Measurements from ENCODE around the gene WDR86.

Gene WDR86

DNA sequence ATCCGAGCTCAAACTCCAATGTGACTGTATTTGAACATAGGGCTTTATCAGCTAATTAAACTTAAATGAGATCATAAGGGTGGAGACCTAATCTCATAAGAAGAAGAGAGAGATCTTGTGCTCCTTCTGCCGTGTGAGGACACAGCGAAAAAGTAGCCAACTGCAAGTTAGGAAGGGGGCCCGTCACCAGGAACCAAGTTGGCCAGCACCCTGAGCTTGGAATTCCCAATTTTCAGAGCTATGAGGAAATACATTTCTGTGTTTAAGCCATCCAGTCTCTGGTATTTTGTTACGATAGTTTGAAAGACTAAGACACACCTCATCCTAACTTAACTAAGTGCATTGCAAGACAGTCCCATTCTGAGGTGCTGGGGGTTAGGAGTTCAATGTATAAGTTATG lies 14.1 kb upstream of the WDR86 start:
- DNase-seq (ENCODE audit: insufficient read length, low spot score) = no peak
- FAIRE-seq = no peak
- TF ChIP-seq PAX5 (IDR thresholded peaks at IDR 0.05; ENCODE audit: insufficient read depth, low read length, severe bottlenecking) (no peak), POLR2A (IDR thresholded peaks at IDR 0.05; ENCODE audit: low read depth, low read length) (no peak), TAF1 (IDR thresholded peaks at IDR 0.05; ENCODE audit: low read depth, low read length) (no peak), POU2F2 (IDR thresholded peaks at IDR 0.05; ENCODE audit: low read depth, low read length) (no peak), POLR2AphosphoS5 (IDR thresholded peaks at IDR 0.05; ENCODE audit: low read depth, low read length) (no peak), SPI1 (IDR thresholded peaks at IDR 0.05; ENCODE audit: low read depth, low read length) (no peak)

DNA sequence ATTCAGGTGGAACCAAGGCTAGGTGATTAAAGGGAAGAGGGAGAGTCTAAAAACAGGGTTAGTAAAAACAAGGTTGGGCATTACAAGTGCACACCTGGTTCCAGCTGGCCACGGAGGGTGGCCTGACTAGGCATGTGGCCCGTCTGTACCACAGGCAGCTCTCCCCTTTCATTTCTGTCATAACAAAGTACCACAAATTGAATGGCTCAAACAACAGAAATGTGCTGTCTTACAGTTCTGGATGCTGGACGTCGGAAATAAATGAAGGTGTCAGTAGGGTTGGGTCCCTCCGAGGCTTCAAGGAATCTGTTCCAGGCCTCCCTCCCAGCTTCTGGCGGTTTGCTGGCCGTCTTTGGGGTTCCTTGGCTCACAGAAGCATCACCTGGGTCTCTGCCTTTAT lies 13.4 kb upstream of the WDR86 start:
- DNase-seq (ENCODE audit: insufficient read length, low spot score) (no peak), FAIRE-seq (no peak)
- TF ChIP-seq POLR2AphosphoS5 (IDR thresholded peaks at IDR 0.05; ENCODE audit: low read depth, low read length) (no peak), POU2F2 (IDR thresholded peaks at IDR 0.05; ENCODE audit: low read depth, low read length) (no peak), SPI1 (IDR thresholded peaks at IDR 0.05; ENCODE audit: low read depth, low read length) (no peak), POLR2A (IDR thresholded peaks at IDR 0.05; ENCODE audit: low read depth, low read length) (no peak), PAX5 (IDR thresholded peaks at IDR 0.05; ENCODE audit: insufficient read depth, low read length, severe bottlenecking) (no peak), TAF1 (IDR thresholded peaks at IDR 0.05; ENCODE audit: low read depth, low read length) (no peak)

DNA sequence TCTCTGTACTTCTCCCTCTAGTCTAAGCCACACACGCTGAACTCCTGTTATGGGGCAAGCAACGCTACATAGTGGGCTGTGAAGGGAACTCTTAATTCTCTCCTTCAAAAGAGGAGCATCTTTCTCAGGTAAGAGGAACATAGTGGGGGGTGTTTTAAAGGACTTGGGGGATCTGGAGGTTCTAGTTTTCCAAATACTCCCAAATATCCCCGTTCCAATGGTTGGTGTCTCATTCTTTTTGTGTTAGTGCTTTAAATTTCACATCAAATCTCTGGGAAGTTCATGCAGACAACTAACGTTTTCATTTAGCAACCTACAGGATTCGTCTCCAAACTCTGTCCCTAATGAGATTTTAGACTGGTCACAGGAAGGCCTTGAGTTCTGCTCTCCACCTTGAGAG lies 12.4 kb upstream of the WDR86 start:
- DNase-seq (ENCODE audit: insufficient read length, low spot score) (no peak), FAIRE-seq (no peak)
- no peak for TF ChIP-seq POU2F2 (IDR thresholded peaks at IDR 0.05; ENCODE audit: low read depth, low read length)

- DNase-seq (ENCODE audit: insufficient read length, low spot score) (no peak), FAIRE-seq (no peak)
- TF ChIP-seq SPI1 (IDR thresholded peaks at IDR 0.05; ENCODE audit: low read depth, low read length) (no peak), POU2F2 (IDR thresholded peaks at IDR 0.05; ENCODE audit: low read depth, low read length) (no peak)
Observed at GRCh38 chr7:151420144-151420543, 10.3 kb upstream of the WDR86 start.

- DNase-seq (ENCODE audit: insufficient read length, low spot score) = no peak
- TF ChIP-seq POLR2A (IDR thresholded peaks at IDR 0.05; ENCODE audit: low read depth, low read length) = no peak
- no peak for TF ChIP-seq PAX5 (IDR thresholded peaks at IDR 0.05; ENCODE audit: insufficient read depth, low read length, severe bottlenecking)
- no peak for TF ChIP-seq SPI1 (IDR thresholded peaks at IDR 0.05; ENCODE audit: low read depth, low read length)
- TF ChIP-seq POLR2AphosphoS5 (IDR thresholded peaks at IDR 0.05; ENCODE audit: low read depth, low read length) = no peak
- no peak for TF ChIP-seq POU2F2 (IDR thresholded peaks at IDR 0.05; ENCODE audit: low read depth, low read length)
- no peak for TF ChIP-seq TAF1 (IDR thresholded peaks at IDR 0.05; ENCODE audit: low read depth, low read length)
- FAIRE-seq = no peak
Observed at GRCh38 chr7:151416941-151417315, 7.1 kb upstream of the WDR86 start.

- DNase-seq (ENCODE audit: insufficient read length, low spot score) (no peak), FAIRE-seq (no peak)
- no peak for TF ChIP-seq POLR2A (IDR thresholded peaks at IDR 0.05; ENCODE audit: low read depth, low read length)
- TF ChIP-seq SPI1 (IDR thresholded peaks at IDR 0.05; ENCODE audit: low read depth, low read length) = no peak
- no peak for TF ChIP-seq TAF1 (IDR thresholded peaks at IDR 0.05; ENCODE audit: low read depth, low read length)
- TF ChIP-seq POLR2AphosphoS5 (IDR thresholded peaks at IDR 0.05; ENCODE audit: low read depth, low read length) = no peak
- no peak for TF ChIP-seq POU2F2 (IDR thresholded peaks at IDR 0.05; ENCODE audit: low read depth, low read length)
- no peak for TF ChIP-seq PAX5 (IDR thresholded peaks at IDR 0.05; ENCODE audit: insufficient read depth, low read length, severe bottlenecking)
Observed at GRCh38 chr7:151416112-151416940, 6.5 kb upstream of the WDR86 start.

- DNase-seq (ENCODE audit: insufficient read length, low spot score) (no peak), FAIRE-seq (no peak)
- TF ChIP-seq TAF1 (IDR thresholded peaks at IDR 0.05; ENCODE audit: low read depth, low read length) = no peak
- no peak for TF ChIP-seq POLR2AphosphoS5 (IDR thresholded peaks at IDR 0.05; ENCODE audit: low read depth, low read length)
- TF ChIP-seq POU2F2 (IDR thresholded peaks at IDR 0.05; ENCODE audit: low read depth, low read length) = no peak
- TF ChIP-seq PAX5 (IDR thresholded peaks at IDR 0.05; ENCODE audit: insufficient read depth, low read length, severe bottlenecking) = no peak
- TF ChIP-seq POLR2A (IDR thresholded peaks at IDR 0.05; ENCODE audit: low read depth, low read length) = no peak
- no peak for TF ChIP-seq SPI1 (IDR thresholded peaks at IDR 0.05; ENCODE audit: low read depth, low read length)
Observed at GRCh38 chr7:151415375-151416105, 5.7 kb upstream of the WDR86 start.

DNA sequence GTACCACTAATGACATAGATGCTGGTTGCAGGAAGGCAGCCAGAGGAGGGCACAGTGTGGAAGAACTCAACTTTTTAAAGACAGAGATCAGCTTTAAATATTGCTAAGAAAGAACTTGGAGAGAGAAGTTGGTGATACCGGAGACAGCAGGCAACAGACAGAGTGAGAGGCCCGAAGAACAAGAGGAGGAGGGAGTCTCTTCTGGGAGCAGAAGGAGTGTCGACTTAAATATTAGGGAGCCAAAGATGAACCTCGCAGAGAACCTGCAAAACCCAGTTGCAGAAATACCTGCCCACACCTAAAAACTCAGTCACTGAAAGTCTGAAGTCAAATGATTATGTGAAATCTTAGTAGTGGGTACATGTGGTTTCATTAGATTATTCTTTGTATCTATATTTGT lies 3.4 kb upstream of the WDR86 start:
- no peak for FAIRE-seq
- DNase-seq (ENCODE audit: insufficient read length, low spot score) = no peak

GRCh38 chr7:151412318-151412717 lies 2.5 kb upstream of the WDR86 start:
- FAIRE-seq = no peak
- TF ChIP-seq SPI1 (IDR thresholded peaks at IDR 0.05; ENCODE audit: low read depth, low read length) (no peak), POLR2AphosphoS5 (IDR thresholded peaks at IDR 0.05; ENCODE audit: low read depth, low read length) (no peak), POLR2A (IDR thresholded peaks at IDR 0.05; ENCODE audit: low read depth, low read length) (no peak), POU2F2 (IDR thresholded peaks at IDR 0.05; ENCODE audit: low read depth, low read length) (no peak), TAF1 (IDR thresholded peaks at IDR 0.05; ENCODE audit: low read depth, low read length) (no peak), PAX5 (IDR thresholded peaks at IDR 0.05; ENCODE audit: insufficient read depth, low read length, severe bottlenecking) (no peak)
- DNase-seq (ENCODE audit: insufficient read length, low spot score) = no peak

More for the DNA sequence above, 3.4 kb upstream of the WDR86 start:
- TF ChIP-seq SPI1 (IDR thresholded peaks at IDR 0.05; ENCODE audit: low read depth, low read length) = no peak
- TF ChIP-seq TAF1 (IDR thresholded peaks at IDR 0.05; ENCODE audit: low read depth, low read length) = no peak

GRCh38 chr7:151411551-151411950 lies 1.7 kb upstream of the WDR86 start:
- no peak for TF ChIP-seq POU2F2 (IDR thresholded peaks at IDR 0.05; ENCODE audit: low read depth, low read length)
- TF ChIP-seq TAF1 (IDR thresholded peaks at IDR 0.05; ENCODE audit: low read depth, low read length) = no peak
- TF ChIP-seq SPI1 (IDR thresholded peaks at IDR 0.05; ENCODE audit: low read depth, low read length) = peak; percentile 59; the same call in 1 of the 2 replicates
- DNase-seq (ENCODE audit: insufficient read length, low spot score) (no peak), FAIRE-seq (no peak)
